GM12878 (cell line): Measurements from ENCODE around the gene N4BP2. TPM values are rescaled to one million over a fixed set of nuclear protein-coding genes. Genes with fewer than 3 reads are reported as not detected.

Experiments
- CEBPZ ChIP-seq: fragments of 150-350 bp; IDR thresholded peaks from 2 replicates; pipeline ENCODE4 v1.6.1; 2016; ENCODE audit warnings: low read depth, low read length
- EED ChIP-seq: sonication (generic); IDR thresholded peaks from 2 replicates; pipeline ENCODE4 v1.6.1; 2016; ENCODE audit warnings: antibody characterized with exemption, low read depth
- HCFC1 ChIP-seq: fragments of 150-350 bp; IDR thresholded peaks from 2 replicates; pipeline ENCODE4 v1.6.1; 2014; ENCODE audit warnings: low read length
- IKZF1 ChIP-seq: fragments of 450-650 bp; conservative IDR thresholded peaks from 2 replicates; pipeline ENCODE4 v1.6.1; 2017; ENCODE audit warnings: antibody characterized with exemption, mild to moderate bottlenecking
- LARP7 ChIP-seq: fragments of 450-650 bp; IDR thresholded peaks from 2 replicates; pipeline ENCODE4 v1.6.1; 2017; ENCODE audit warnings: mild to moderate bottlenecking
- MYB ChIP-seq: fragments of 150-350 bp; IDR thresholded peaks from 2 replicates; pipeline ENCODE4 v1.6.1; 2014; ENCODE audit warnings: mild to moderate bottlenecking, low read depth, low read length, borderline replicate concordance
- NFYA ChIP-seq: IDR thresholded peaks from 2 replicates; pipeline ENCODE4 v1.6.1; 2011; ENCODE audit warnings: low read depth, mild to moderate bottlenecking, low read length, improper control_type of control experiment, borderline replicate concordance
- NRF1 ChIP-seq: conservative IDR thresholded peaks from 2 replicates; pipeline ENCODE4 v1.6.1; 2011; ENCODE audit warnings: mild to moderate bottlenecking, low read depth, low read length, improper control_type of control experiment
- PBX3 ChIP-seq: IDR thresholded peaks from 2 replicates; pipeline ENCODE4 v1.6.1; 2011; ENCODE audit warnings: mild to moderate bottlenecking, low read depth, low read length, moderate library complexity; ENCODE audit not compliant: insufficient replicate concordance
- SIN3A ChIP-seq: IDR thresholded peaks from 2 replicates; pipeline ENCODE4 v1.6.1; 2012; ENCODE audit warnings: low read depth, low read length, improper control_type of control experiment
- SMAD1 ChIP-seq: fragments of 450-650 bp; IDR thresholded peaks from 2 replicates; pipeline ENCODE4 v1.6.1; 2018; ENCODE audit warnings: mild to moderate bottlenecking, low read depth; ENCODE audit not compliant: partially characterized antibody
- SP1 ChIP-seq: IDR thresholded peaks from one replicate; pipeline ENCODE4 v1.6.1; 2011; ENCODE audit warnings: low read depth, low read length
- SREBF1 ChIP-seq: IDR thresholded peaks from 2 replicates; pipeline ENCODE4 v1.6.1; 2012; ENCODE audit warnings: mild to moderate bottlenecking, low read length
- SRF ChIP-seq, 2 experiments: IDR thresholded peaks; 2 replicates each; pipeline ENCODE4 v1.6.1; 2011; ENCODE audit warnings: low read depth in 2 of 2, low read length in 2 of 2, mild to moderate bottlenecking in 1 of 2, moderate library complexity in 1 of 2
- TCF7 ChIP-seq: IDR thresholded peaks from 2 replicates; pipeline ENCODE4 v1.6.1; 2014; ENCODE audit warnings: antibody characterized with exemption, borderline replicate concordance
- USF2 ChIP-seq: IDR thresholded peaks from 2 replicates; pipeline ENCODE4 v1.6.1; 2011; ENCODE audit warnings: low read depth, low read length, improper control_type of control experiment, borderline replicate concordance
- ZBTB33 ChIP-seq: fragments of 450-650 bp; IDR thresholded peaks from 2 replicates; pipeline ENCODE4 v1.6.1; 2017; ENCODE audit warnings: mild to moderate bottlenecking
- ZNF384 ChIP-seq: IDR thresholded peaks from 2 replicates; pipeline ENCODE4 v1.6.1; 2012; ENCODE audit warnings: low read depth, mild to moderate bottlenecking, low read length, improper control_type of control experiment, borderline replicate concordance
- ZNF687 ChIP-seq: fragments of 450-650 bp; IDR thresholded peaks from 2 replicates; pipeline ENCODE4 v1.6.1; 2017; ENCODE audit warnings: mild to moderate bottlenecking, moderate library complexity
- polyA plus RNA-seq, 11 experiments: library from polyadenylated mRNA; depleted of rRNA in 4 of 11; unstranded in 6 of 11; stranded (reverse) in 5 of 11; fragments of >200 nt; fragmentation: Nextera tagmentation in 4 of 11; fragmentation: Illumina TruSeq in 1 of 11; extraction: Ambion mirVana in 4 of 11; extraction: Trizol in 1 of 11; gene quantifications; 1 replicate in 1 of 11; 2 replicates in 10 of 11; pipeline versions ENCODE4 v1.2.1 to v1.2.3, GENCODE V29; 2011 to 2016; ENCODE audit warnings: inconsistent platforms in 2 of 11, missing spikeins in 2 of 11, low read depth in 1 of 11
- total RNA-seq, 4 experiments: library from RNA; depleted of rRNA in 3 of 4; stranded (reverse); fragments of >200 nt in 3 of 4; fragmentation: Illumina TruSeq in 1 of 4; extraction: Trizol in 1 of 4; gene quantifications; 2 replicates each; pipeline versions ENCODE4 v1.2.1 to v1.2.3, GENCODE V29; 2013 to 2021

Gene N4BP2
- total and polyA plus RNA-seq, 10 of the 15 experiments (the other 5 are each of a cell fraction or from before 2014, with no cell fraction given): 2.3 to 18.7 (median 10.0) TPM

GRCh38 chr4:40196724-40197281 lies 140.2 kb downstream of the N4BP2 start, which contains the start of gene RHOH (continued):
- TF ChIP-seq SMAD1 (peak; percentile 91), NRF1 (no peak), CEBPZ (no peak), TCF7 (peak; percentile 57; the same call in 1 of the 2 replicates), ZNF687 (peak; percentile 89), IKZF1 (peak; percentile 92), SP1 (peak; percentile 29), SRF (IDR thresholded peaks at IDR 0.05; ENCODE audit: low read depth in 2 of 2, low read length in 2 of 2) (no peak), NFYA (no peak), USF2 (no peak), EED (peak; percentile 93), SREBF1 (no peak), SIN3A (peak; percentile 86), MYB (no peak), LARP7 (peak; percentile 67; the same call in 1 of the 2 replicates), PBX3 (no peak), ZBTB33 (no peak), ZNF384 (peak; percentile 62; the same call in 1 of the 2 replicates), HCFC1 (no peak)
